ENCODE data around the gene RGS14.

- TF ChIP-seq CTCF (IDR thresholded peaks at IDR 0.05; ENCODE audit: insufficient read depth, low read length, poor library complexity, severe bottlenecking): no peak
- TF ChIP-seq EZH2phosphoT487 (conservative IDR thresholded peaks at IDR 0.05; ENCODE audit: low read length): no peak
Measured at GRCh38 chr5:177372910-177373309, 15.2 kb downstream of the RGS14 start.
